ENCODE results near the gene ZBTB48. TPM values are rescaled to one million over a fixed set of nuclear protein-coding genes. Genes with fewer than 3 reads are reported as not detected.

ZBTB48 gene
- total and polyA plus RNA-seq, 9 donors: 14.5 to 26.5 (median 20.7) TPM

- H3K27ac ChIP-seq (ENCODE audit: low read length): no peak overlapping the region
- H3K36me3 ChIP-seq (ENCODE audit: control insufficient read depth, insufficient read depth, low read length): no peaks in the 10 kb centered on the region
- no peaks in the 10 kb centered on the region for H3K9me3 ChIP-seq (replicated peaks; ENCODE audit: control insufficient read depth, low read depth, low read length)
- H3K4me1 ChIP-seq (ENCODE audit: control insufficient read depth, insufficient read depth, low read length): peaks cover 3% of the 10 kb centered on the region
- no peak overlapping the region for H3K4me3 ChIP-seq (ENCODE audit: low read length)
- DNase-seq: no peak
- H3K27me3 ChIP-seq (ENCODE audit: control insufficient read depth, insufficient read depth, low read length): peaks cover 2% of the 10 kb centered on the region
- WGBS (ENCODE audit: insufficient coverage): 17% methylated on average over 1 of the region's 3 CpGs
These were observed 9.7 kb upstream of the ZBTB48 start for GRCh38 chr1:6570100-6570499.

- 76% methylated on average over 4 of the region's 5 CpGs for WGBS (ENCODE audit: insufficient coverage)
- Histone ChIP-seq H3K27me3 (ENCODE audit: control insufficient read depth, insufficient read depth, low read length) (no peaks in the 10 kb centered on the region), H3K9me3 (replicated peaks; ENCODE audit: control insufficient read depth, low read depth, low read length) (no peaks in the 10 kb centered on the region), H3K4me1 (ENCODE audit: control insufficient read depth, insufficient read depth, low read length) (peaks cover 3% of the 10 kb centered on the region), H3K27ac (ENCODE audit: low read length) (no peak overlapping the region), H3K4me3 (ENCODE audit: low read length) (no peak overlapping the region), H3K36me3 (ENCODE audit: control insufficient read depth, insufficient read depth, low read length) (no peaks in the 10 kb centered on the region)
- no peak for DNase-seq
These were observed 8.8 kb upstream of the ZBTB48 start for GRCh38 chr1:6570987-6571386.

DNA sequence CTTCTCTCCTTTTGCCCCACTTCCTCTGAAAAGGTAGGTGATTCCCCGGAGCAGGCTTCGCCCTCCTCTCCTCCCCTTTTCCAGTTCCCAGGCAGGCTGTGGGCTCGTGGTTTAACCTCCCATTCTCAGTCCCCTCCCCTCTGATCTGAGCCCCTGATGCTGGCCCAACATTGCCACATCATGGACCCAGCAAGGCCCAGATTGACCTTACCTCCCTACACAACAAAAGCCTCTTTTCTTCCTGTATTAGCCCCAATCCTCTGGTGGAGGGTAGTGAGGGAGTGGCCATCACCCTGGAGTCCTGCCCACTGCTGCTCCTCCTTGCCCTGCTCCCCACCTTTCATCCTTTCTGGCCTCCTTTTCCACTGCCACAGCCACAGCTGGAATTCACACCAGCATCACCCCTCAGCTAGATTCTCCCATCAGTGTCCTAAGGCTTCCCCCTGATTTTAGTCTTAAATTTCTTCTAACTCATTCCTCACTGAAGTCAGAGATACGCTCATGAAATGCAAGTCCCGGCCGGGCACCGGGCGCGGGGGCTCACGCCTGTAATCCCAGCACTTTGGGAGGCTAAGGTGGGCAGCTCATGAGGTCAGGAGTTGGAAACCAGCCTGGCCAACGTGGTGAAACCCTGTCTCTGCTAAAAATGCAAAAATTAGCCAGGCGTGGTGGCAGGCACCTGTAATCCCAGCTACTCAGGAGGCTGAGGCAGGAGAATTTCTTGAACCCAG lies 7.0 kb upstream of the ZBTB48 start:
- no peaks in the 10 kb centered on the region for H3K27me3 ChIP-seq (ENCODE audit: control insufficient read depth, insufficient read depth, low read length)
- no peaks in the 10 kb centered on the region for H3K9me3 ChIP-seq (replicated peaks; ENCODE audit: control insufficient read depth, low read depth, low read length)
- H3K4me1 ChIP-seq (ENCODE audit: control insufficient read depth, insufficient read depth, low read length): peaks cover 3% of the 10 kb centered on the region
- no peak for DNase-seq
- WGBS (ENCODE audit: insufficient coverage): 56% methylated on average over 11 of the region's 12 CpGs
- H3K36me3 ChIP-seq (ENCODE audit: control insufficient read depth, insufficient read depth, low read length): no peaks in the 10 kb centered on the region
- H3K4me3 ChIP-seq (ENCODE audit: low read length): no peak overlapping the region
- no peak overlapping the region for H3K27ac ChIP-seq (ENCODE audit: low read length)

DNA sequence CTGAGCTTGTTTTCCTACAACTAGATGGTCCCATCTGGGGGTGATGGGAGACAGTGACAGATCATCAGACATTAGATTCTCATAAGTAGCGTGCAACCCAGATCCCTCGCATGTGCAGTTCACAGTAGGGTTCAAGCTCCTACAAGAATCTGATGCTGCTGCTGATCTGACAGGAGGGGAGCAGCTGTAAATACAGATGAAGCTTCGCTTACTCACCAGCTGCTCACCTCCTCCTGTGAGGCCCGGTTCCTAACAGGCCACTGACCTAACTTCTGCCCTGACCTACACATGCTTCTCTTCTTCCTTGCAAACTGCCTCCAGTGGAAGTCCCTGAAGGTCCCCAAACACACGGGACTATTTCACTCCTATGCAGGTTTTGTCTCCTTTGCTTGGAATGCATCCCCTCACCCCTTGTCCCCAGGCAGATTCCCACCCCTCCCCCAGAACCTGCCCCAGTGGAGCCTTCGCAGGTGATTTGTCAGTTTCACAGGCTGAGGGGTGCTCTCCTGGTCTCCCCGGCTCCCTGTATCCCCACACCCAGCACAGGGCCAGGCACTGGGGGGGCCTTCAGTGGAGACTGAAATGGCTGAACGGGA lies 5.7 kb upstream of the ZBTB48 start:
- Histone ChIP-seq H3K9me3 (replicated peaks; ENCODE audit: control insufficient read depth, low read depth, low read length) (no peaks in the 10 kb centered on the region), H3K27me3 (ENCODE audit: control insufficient read depth, insufficient read depth, low read length) (no peaks in the 10 kb centered on the region), H3K4me1 (ENCODE audit: control insufficient read depth, insufficient read depth, low read length) (peaks cover 6% of the 10 kb centered on the region), H3K27ac (ENCODE audit: low read length) (no peak overlapping the region), H3K36me3 (ENCODE audit: control insufficient read depth, insufficient read depth, low read length) (no peaks in the 10 kb centered on the region), H3K4me3 (ENCODE audit: low read length) (no peak overlapping the region)
- 57% methylated on average over 6 of the region's 8 CpGs for WGBS (ENCODE audit: insufficient coverage)
- no peak for DNase-seq

DNA sequence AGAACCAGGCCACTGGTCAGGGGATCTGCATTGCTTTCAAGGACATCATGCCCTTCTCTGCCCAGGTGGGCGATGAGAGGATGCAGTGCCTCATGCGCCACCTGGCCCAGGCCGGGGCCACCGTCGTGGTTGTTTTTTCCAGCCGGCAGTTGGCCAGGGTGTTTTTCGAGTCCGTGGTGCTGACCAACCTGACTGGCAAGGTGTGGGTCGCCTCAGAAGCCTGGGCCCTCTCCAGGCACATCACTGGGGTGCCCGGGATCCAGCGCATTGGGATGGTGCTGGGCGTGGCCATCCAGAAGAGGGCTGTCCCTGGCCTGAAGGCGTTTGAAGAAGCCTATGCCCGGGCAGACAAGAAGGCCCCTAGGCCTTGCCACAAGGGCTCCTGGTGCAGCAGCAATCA lies 5.0 kb upstream of the ZBTB48 start:
- H3K4me1 ChIP-seq (ENCODE audit: control insufficient read depth, insufficient read depth, low read length): peaks cover 11% of the 10 kb centered on the region
- no peak for DNase-seq
- no peak overlapping the region for H3K27ac ChIP-seq (ENCODE audit: low read length)
- no peak overlapping the region for H3K4me3 ChIP-seq (ENCODE audit: low read length)
- H3K36me3 ChIP-seq (ENCODE audit: control insufficient read depth, insufficient read depth, low read length): no peaks in the 10 kb centered on the region
- H3K27me3 ChIP-seq (ENCODE audit: control insufficient read depth, insufficient read depth, low read length): no peaks in the 10 kb centered on the region
- H3K9me3 ChIP-seq (replicated peaks; ENCODE audit: control insufficient read depth, low read depth, low read length): no peaks in the 10 kb centered on the region
- 82% methylated on average over 12 of the region's 14 CpGs for WGBS (ENCODE audit: insufficient coverage)

- Histone ChIP-seq H3K4me1 (ENCODE audit: control insufficient read depth, insufficient read depth, low read length) (peaks cover 29% of the 10 kb centered on the region), H3K4me3 (ENCODE audit: low read length) (no peak overlapping the region), H3K27ac (ENCODE audit: low read length) (no peak overlapping the region), H3K27me3 (ENCODE audit: control insufficient read depth, insufficient read depth, low read length) (no peaks in the 10 kb centered on the region), H3K36me3 (ENCODE audit: control insufficient read depth, insufficient read depth, low read length) (peaks cover 5% of the 10 kb centered on the region), H3K9me3 (replicated peaks; ENCODE audit: control insufficient read depth, low read depth, low read length) (no peaks in the 10 kb centered on the region)
- 67% methylated on average over 5 of the region's 6 CpGs for WGBS (ENCODE audit: insufficient coverage)
- DNase-seq: no peak
These were observed 1.8 kb upstream of the ZBTB48 start for GRCh38 chr1:6577831-6578525.

DNA sequence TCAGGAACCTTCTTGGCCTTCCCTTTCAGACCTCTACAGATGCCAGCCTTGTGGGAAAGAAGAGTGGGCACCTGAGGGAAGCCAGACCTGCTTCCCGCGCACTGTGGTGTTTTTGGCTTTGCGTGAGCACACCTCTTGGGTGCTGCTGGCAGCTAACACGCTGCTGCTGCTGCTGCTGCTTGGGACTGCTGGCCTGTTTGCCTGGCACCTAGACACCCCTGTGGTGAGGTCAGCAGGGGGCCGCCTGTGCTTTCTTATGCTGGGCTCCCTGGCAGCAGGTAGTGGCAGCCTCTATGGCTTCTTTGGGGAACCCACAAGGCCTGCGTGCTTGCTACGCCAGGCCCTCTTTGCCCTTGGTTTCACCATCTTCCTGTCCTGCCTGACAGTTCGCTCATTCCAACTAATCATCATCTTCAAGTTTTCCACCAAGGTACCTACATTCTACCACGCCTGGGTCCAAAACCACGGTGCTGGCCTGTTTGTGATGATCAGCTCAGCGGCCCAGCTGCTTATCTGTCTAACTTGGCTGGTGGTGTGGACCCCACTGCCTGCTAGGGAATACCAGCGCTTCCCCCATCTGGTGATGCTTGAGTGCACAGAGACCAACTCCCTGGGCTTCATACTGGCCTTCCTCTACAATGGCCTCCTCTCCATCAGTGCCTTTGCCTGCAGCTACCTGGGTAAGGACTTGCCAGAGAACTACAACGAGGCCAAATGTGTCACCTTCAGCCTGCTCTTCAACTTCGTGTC lies 995 bp upstream of the ZBTB48 start:
- H3K4me1 ChIP-seq (ENCODE audit: control insufficient read depth, insufficient read depth, low read length): peaks cover 29% of the 10 kb centered on the region
- no peak overlapping the region for H3K4me3 ChIP-seq (ENCODE audit: low read length)
- WGBS (ENCODE audit: insufficient coverage): 87% methylated on average over 14 of the region's 14 CpGs
- H3K27ac ChIP-seq (ENCODE audit: low read length): no peak overlapping the region
- DNase-seq: no peak
- no peaks in the 10 kb centered on the region for H3K27me3 ChIP-seq (ENCODE audit: control insufficient read depth, insufficient read depth, low read length)
- peaks cover 5% of the 10 kb centered on the region for H3K36me3 ChIP-seq (ENCODE audit: control insufficient read depth, insufficient read depth, low read length)
- H3K9me3 ChIP-seq (replicated peaks; ENCODE audit: control insufficient read depth, low read depth, low read length): no peaks in the 10 kb centered on the region

DNA sequence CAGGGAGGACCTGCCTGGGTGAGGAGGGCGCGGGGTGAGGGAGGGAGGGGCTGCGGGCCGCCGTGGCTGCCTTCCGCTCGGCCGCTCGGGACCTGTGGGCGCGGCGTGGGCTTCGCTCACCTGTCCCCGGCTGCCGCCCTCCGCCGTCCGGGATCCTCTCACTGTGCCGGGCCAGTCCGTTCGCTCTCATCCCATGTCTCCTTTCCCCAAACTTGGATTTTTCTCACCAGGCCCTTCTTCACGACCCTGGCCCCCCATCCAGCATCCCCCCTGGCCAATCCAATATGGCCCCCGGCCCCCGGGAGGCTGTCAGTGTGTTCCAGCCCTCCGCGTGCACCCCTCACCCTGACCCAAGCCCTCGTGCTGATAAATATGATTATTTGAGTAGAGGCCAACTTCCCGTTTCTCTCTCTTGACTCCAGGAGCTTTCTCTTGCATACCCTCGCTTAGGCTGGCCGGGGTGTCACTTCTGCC lies 362 bp downstream of the ZBTB48 start:
- Histone ChIP-seq H3K27me3 (ENCODE audit: control insufficient read depth, insufficient read depth, low read length) (no peaks in the 10 kb centered on the region), H3K4me3 (ENCODE audit: low read length) (peak overlapping the region; percentile 84), H3K36me3 (ENCODE audit: control insufficient read depth, insufficient read depth, low read length) (peaks cover 5% of the 10 kb centered on the region), H3K9me3 (replicated peaks; ENCODE audit: control insufficient read depth, low read depth, low read length) (no peaks in the 10 kb centered on the region), H3K4me1 (ENCODE audit: control insufficient read depth, insufficient read depth, low read length) (peaks cover 29% of the 10 kb centered on the region), H3K27ac (ENCODE audit: low read length) (peak overlapping the region; percentile 88)
- DNase-seq: peak; percentile 48
- WGBS (ENCODE audit: insufficient coverage): under 1% methylated on average over 22 of the region's 30 CpGs

GRCh38 chr1:6580593-6581409 lies 1.0 kb downstream of the ZBTB48 start:
- DNase-seq: no peak
- WGBS (ENCODE audit: insufficient coverage): 30% methylated on average over 19 of the region's 19 CpGs
- Histone ChIP-seq H3K9me3 (replicated peaks; ENCODE audit: control insufficient read depth, low read depth, low read length) (no peaks in the 10 kb centered on the region), H3K27ac (ENCODE audit: low read length) (peak overlapping the region; percentile 88), H3K27me3 (ENCODE audit: control insufficient read depth, insufficient read depth, low read length) (no peaks in the 10 kb centered on the region), H3K4me3 (ENCODE audit: low read length) (peak overlapping the region; percentile 84), H3K4me1 (ENCODE audit: control insufficient read depth, insufficient read depth, low read length) (peaks cover 29% of the 10 kb centered on the region), H3K36me3 (ENCODE audit: control insufficient read depth, insufficient read depth, low read length) (peaks cover 8% of the 10 kb centered on the region)
